Measurements from ENCODE around the gene GLIS1.

GRCh38 chr1:53677486-53677885 lies 61.5 kb downstream of the GLIS1 start:
- no peak for TF ChIP-seq CTCF (conservative IDR thresholded peaks at IDR 0.05; ENCODE audit: low read length)
- no peak for TF ChIP-seq EZH2phosphoT487 (IDR thresholded peaks at IDR 0.05; ENCODE audit: borderline replicate concordance)
